ENCODE data around the gene KCND2. TPM values are rescaled to one million over a fixed set of nuclear protein-coding genes. Genes with fewer than 3 reads are reported as not detected.

KCND2 gene
- total RNA-seq, 1 experiment from 2014 or later, result not detected

DNA sequence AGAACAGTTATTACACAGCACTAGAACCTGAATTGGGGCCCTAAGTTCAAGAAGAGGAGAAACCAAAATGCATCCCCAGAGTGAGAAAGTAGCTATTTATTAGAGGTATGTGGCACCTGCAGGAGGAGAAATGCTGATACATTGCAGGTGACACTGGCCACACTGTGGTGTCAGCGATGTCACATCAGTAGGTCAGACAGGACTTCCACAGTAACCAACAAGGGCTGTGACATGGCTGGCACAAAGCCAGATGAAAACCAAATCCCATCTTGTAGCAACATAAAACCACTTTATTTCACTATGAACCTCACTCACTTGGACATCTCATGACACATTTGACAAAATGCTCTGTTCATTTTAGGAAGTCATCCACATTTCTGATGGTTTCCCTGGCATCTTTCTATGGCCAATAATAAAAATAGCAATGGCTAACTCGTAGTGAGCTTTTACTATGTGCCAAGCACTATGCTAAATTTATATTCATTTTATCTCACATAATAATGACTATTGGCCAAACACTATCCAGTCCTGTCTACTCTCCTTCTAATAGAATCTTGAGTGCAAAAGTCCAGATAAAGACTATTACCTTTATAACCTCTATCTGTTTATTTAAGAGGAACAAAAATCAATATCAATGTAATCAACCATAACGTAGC, 430.7 kb downstream of the KCND2 start:
- no TSS peak for BruUV-seq (replicated peaks)
- no peaks in the 10 kb centered on the region for H3K36me3 ChIP-seq (ENCODE audit: control insufficient read depth, insufficient read depth, low read length)
- H3K27ac ChIP-seq (ENCODE audit: low read length), result no peak overlapping the region
- intact Hi-C loops (cut with micrococcal nuclease; ENCODE audit: unreplicated experiment), result no loop called here
- ATAC-seq, result no peak
- H3K4me3 ChIP-seq (ENCODE audit: low read depth in 2 of 2, low read length in 2 of 2), result no peak overlapping the region
- ChIA-PET CTCF (no interaction called here), POLR2A (no interaction called here)
- DNase-seq (ENCODE audit: low read depth, low spot score), result no peak
- TF ChIP-seq SIN3A (IDR thresholded peaks at IDR 0.05; ENCODE audit: borderline replicate concordance, insufficient read depth, low read depth, low read length), result no peak
- TF ChIP-seq, protein P1, sequence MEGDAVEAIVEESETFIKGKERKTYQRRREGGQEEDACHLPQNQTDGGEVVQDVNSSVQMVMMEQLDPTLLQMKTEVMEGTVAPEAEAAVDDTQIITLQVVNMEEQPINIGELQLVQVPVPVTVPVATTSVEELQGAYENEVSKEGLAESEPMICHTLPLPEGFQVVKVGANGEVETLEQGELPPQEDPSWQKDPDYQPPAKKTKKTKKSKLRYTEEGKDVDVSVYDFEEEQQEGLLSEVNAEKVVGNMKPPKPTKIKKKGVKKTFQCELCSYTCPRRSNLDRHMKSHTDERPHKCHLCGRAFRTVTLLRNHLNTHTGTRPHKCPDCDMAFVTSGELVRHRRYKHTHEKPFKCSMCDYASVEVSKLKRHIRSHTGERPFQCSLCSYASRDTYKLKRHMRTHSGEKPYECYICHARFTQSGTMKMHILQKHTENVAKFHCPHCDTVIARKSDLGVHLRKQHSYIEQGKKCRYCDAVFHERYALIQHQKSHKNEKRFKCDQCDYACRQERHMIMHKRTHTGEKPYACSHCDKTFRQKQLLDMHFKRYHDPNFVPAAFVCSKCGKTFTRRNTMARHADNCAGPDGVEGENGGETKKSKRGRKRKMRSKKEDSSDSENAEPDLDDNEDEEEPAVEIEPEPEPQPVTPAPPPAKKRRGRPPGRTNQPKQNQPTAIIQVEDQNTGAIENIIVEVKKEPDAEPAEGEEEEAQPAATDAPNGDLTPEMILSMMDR (IDR thresholded peaks at IDR 0.05), result no peak
- TF ChIP-seq TCF7L2 (IDR thresholded peaks at IDR 0.05; ENCODE audit: low read depth, low read length), result no peak
- no peak for TF ChIP-seq POLR2AphosphoS5 (IDR thresholded peaks at IDR 0.05; ENCODE audit: low read depth, low read length)
- TF ChIP-seq, protein P2, sequence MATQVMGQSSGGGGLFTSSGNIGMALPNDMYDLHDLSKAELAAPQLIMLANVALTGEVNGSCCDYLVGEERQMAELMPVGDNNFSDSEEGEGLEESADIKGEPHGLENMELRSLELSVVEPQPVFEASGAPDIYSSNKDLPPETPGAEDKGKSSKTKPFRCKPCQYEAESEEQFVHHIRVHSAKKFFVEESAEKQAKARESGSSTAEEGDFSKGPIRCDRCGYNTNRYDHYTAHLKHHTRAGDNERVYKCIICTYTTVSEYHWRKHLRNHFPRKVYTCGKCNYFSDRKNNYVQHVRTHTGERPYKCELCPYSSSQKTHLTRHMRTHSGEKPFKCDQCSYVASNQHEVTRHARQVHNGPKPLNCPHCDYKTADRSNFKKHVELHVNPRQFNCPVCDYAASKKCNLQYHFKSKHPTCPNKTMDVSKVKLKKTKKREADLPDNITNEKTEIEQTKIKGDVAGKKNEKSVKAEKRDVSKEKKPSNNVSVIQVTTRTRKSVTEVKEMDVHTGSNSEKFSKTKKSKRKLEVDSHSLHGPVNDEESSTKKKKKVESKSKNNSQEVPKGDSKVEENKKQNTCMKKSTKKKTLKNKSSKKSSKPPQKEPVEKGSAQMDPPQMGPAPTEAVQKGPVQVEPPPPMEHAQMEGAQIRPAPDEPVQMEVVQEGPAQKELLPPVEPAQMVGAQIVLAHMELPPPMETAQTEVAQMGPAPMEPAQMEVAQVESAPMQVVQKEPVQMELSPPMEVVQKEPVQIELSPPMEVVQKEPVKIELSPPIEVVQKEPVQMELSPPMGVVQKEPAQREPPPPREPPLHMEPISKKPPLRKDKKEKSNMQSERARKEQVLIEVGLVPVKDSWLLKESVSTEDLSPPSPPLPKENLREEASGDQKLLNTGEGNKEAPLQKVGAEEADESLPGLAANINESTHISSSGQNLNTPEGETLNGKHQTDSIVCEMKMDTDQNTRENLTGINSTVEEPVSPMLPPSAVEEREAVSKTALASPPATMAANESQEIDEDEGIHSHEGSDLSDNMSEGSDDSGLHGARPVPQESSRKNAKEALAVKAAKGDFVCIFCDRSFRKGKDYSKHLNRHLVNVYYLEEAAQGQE (IDR thresholded peaks at IDR 0.05; ENCODE audit: insufficient read depth in 1 of 2, low read depth in 2 of 2, low read length in 1 of 2), result no peak
- no peaks in the 10 kb centered on the region for H3K9me3 ChIP-seq (ENCODE audit: control insufficient read depth, insufficient read depth, low read depth, low read length)
- H3K4me1 ChIP-seq (ENCODE audit: control insufficient read depth, insufficient read depth, low read length), result no peaks in the 10 kb centered on the region
- in situ Hi-C loops (cut with HindIII; ENCODE audit: low pct_unique_long_range_greater_than_20kb, low sequenced_read_pairs), result no loop called here
- H3K27me3 ChIP-seq (ENCODE audit: control insufficient read depth, insufficient read depth, low read length), result no peaks in the 10 kb centered on the region

DNA sequence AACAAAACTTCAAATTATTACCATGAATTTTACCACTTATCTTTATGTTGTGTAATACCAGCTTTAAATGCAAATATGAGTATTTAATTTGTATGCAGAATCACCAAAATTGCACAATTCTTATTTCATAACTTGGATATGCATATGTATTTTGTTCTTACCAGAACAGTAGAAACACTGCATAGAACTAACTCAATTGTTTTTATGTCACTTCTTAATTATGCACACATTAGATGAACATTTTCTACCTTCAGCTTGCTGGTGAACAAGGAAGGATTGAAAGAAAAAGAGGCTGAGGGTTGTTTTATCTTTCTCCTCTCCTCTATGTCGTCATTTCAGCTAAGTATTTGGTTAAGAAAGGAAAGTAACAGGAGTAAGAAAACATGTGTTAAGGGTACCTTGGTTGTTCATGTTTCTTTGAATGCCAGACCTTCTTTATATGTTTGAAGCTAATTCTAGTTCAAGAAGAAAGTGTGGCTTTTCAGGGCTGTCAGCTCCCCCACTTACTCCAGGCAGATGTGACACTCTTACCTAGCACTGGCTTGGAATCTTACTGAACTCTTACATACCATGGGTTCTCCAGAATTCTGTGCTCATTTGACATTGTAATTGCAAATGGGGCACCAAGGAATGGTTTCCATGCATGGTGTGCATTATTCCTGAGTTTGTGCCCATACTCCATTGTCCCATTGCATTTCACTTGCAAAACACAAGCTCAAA, 436.4 kb downstream of the KCND2 start:
- Histone ChIP-seq H3K4me1 (ENCODE audit: control insufficient read depth, insufficient read depth, low read length) (no peaks in the 10 kb centered on the region), H3K9me3 (ENCODE audit: control insufficient read depth, insufficient read depth, low read depth, low read length) (no peaks in the 10 kb centered on the region), H3K4me3 (ENCODE audit: low read depth in 2 of 2, low read length in 2 of 2) (no peak overlapping the region), H3K27ac (ENCODE audit: low read length) (no peak overlapping the region), H3K36me3 (ENCODE audit: control insufficient read depth, insufficient read depth, low read length) (no peaks in the 10 kb centered on the region), H3K27me3 (ENCODE audit: control insufficient read depth, insufficient read depth, low read length) (no peaks in the 10 kb centered on the region)
- TF ChIP-seq, protein P2 (IDR thresholded peaks at IDR 0.05; ENCODE audit: insufficient read depth in 1 of 2, low read depth in 2 of 2, low read length in 1 of 2), result no peak
- TF ChIP-seq SIN3A (IDR thresholded peaks at IDR 0.05; ENCODE audit: borderline replicate concordance, insufficient read depth, low read depth, low read length) (no peak), TCF7L2 (IDR thresholded peaks at IDR 0.05; ENCODE audit: low read depth, low read length) (no peak), POLR2AphosphoS5 (IDR thresholded peaks at IDR 0.05; ENCODE audit: low read depth, low read length) (no peak)
- TF ChIP-seq, protein P1 (IDR thresholded peaks at IDR 0.05), result no peak
- ChIA-PET CTCF (no interaction called here), POLR2A (no interaction called here)
- BruUV-seq (replicated peaks), result no TSS peak
- intact Hi-C loops (cut with micrococcal nuclease; ENCODE audit: unreplicated experiment) (no loop called here), in situ Hi-C loops (cut with HindIII; ENCODE audit: low pct_unique_long_range_greater_than_20kb, low sequenced_read_pairs) (no loop called here)
- DNase-seq (ENCODE audit: low read depth, low spot score) (no peak), ATAC-seq (no peak)

Measured in Panc1 (cell line).